Measurements from ENCODE around the gene RYR1. TPM values are rescaled to one million over a fixed set of nuclear protein-coding genes. Genes with fewer than 3 reads are reported as not detected.
"Not testable (repeated sequence)": the region's sequence is repeated elsewhere in the genome, so short reads cannot be mapped to it uniquely, and the experiment has no call there.

RYR1 gene
- total RNA-seq, 1 experiment from 2014 or later, result 34.2 TPM

DNA sequence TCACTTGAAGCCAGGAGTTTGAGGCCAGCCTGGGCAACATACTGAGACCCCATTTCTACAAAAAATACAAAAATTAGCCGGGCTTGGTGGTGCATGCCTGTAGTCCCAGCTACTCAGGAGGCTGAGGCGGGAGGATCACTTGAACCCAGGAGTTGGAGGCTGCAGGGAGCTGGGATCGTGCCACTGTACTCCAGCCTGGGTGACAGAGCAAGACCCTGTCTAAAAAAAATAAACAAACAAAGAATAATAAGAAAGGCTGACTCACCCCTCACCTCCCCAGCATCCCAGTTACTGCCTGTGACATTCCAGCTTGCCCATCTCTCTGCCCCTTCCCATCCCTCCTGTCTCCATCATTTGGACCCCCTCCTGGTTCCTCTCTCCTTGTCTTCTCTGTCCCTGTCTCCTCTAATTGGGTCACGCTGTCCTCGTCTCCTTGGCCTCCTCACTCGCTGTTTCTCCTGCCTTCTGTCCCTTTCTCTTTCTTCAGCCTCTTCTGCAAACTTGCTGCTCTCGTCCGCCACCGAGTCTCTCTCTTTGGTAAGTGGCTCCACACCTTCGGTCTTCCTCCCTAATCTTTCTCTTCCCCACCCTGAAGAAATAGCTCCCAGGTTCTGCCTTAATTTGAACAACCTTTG lies 77.7 kb downstream of the RYR1 start:
- CTCF ChIA-PET, result interaction anchor here (0.5 kb wide), 1 partner anchor 123 kb away, joined by 3 read pairs; no protein-coding TSS in a partner anchor
- no peak overlapping the region for H3K27ac ChIP-seq (ENCODE audit: low read length)
- BruUV-seq (replicated peaks), result no TSS peak
- ATAC-seq (no peak), DNase-seq (ENCODE audit: low read depth, low spot score) (no peak)
- H3K4me3 ChIP-seq (ENCODE audit: low read depth in 2 of 2, low read length in 2 of 2), result no peak overlapping the region
- H3K36me3 ChIP-seq (ENCODE audit: control insufficient read depth, insufficient read depth, low read length), result no peaks in the 10 kb centered on the region
- peaks cover 12% of the 10 kb centered on the region for H3K4me1 ChIP-seq (ENCODE audit: control insufficient read depth, insufficient read depth, low read length)
- TF ChIP-seq REST (IDR thresholded peaks at IDR 0.05; ENCODE audit: insufficient read depth in 1 of 2, low read depth in 2 of 2, low read length in 1 of 2) (no peak), TCF7L2 (IDR thresholded peaks at IDR 0.05; ENCODE audit: low read depth, low read length) (no peak), SIN3A (IDR thresholded peaks at IDR 0.05; ENCODE audit: borderline replicate concordance, insufficient read depth, low read depth, low read length) (no peak), POLR2AphosphoS5 (IDR thresholded peaks at IDR 0.05; ENCODE audit: low read depth, low read length) (no peak)
- TF ChIP-seq, protein P1, sequence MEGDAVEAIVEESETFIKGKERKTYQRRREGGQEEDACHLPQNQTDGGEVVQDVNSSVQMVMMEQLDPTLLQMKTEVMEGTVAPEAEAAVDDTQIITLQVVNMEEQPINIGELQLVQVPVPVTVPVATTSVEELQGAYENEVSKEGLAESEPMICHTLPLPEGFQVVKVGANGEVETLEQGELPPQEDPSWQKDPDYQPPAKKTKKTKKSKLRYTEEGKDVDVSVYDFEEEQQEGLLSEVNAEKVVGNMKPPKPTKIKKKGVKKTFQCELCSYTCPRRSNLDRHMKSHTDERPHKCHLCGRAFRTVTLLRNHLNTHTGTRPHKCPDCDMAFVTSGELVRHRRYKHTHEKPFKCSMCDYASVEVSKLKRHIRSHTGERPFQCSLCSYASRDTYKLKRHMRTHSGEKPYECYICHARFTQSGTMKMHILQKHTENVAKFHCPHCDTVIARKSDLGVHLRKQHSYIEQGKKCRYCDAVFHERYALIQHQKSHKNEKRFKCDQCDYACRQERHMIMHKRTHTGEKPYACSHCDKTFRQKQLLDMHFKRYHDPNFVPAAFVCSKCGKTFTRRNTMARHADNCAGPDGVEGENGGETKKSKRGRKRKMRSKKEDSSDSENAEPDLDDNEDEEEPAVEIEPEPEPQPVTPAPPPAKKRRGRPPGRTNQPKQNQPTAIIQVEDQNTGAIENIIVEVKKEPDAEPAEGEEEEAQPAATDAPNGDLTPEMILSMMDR (IDR thresholded peaks at IDR 0.05), result no peak
- intact Hi-C loops (cut with micrococcal nuclease; ENCODE audit: unreplicated experiment), result loop anchor here (10.0 kb wide), 2 partner anchors 324 to 424 kb away; partner anchors contain the start of genes ECH1, MRPS12 and SARS2
- POLR2A ChIA-PET, result interaction anchor here (1.0 kb wide), 1 partner anchor 1796 kb away, joined by 14 read pairs; no protein-coding TSS in a partner anchor
- no peaks in the 10 kb centered on the region for H3K27me3 ChIP-seq (ENCODE audit: control insufficient read depth, insufficient read depth, low read length)
- in situ Hi-C loops (cut with HindIII; ENCODE audit: low pct_unique_long_range_greater_than_20kb, low sequenced_read_pairs), result no loop called here
- no peaks in the 10 kb centered on the region for H3K9me3 ChIP-seq (ENCODE audit: control insufficient read depth, insufficient read depth, low read depth, low read length)

GRCh38 chr19:38512277-38512676 lies 78.8 kb downstream of the RYR1 start:
- no peak for ATAC-seq
- no peak for DNase-seq (ENCODE audit: low read depth, low spot score)
- no peak overlapping the region for H3K4me3 ChIP-seq (ENCODE audit: low read depth in 2 of 2, low read length in 2 of 2)
- no TSS peak for BruUV-seq (replicated peaks)
- TF ChIP-seq REST (IDR thresholded peaks at IDR 0.05; ENCODE audit: insufficient read depth in 1 of 2, low read depth in 2 of 2, low read length in 1 of 2) (no peak), POLR2AphosphoS5 (IDR thresholded peaks at IDR 0.05; ENCODE audit: low read depth, low read length) (no peak), SIN3A (IDR thresholded peaks at IDR 0.05; ENCODE audit: borderline replicate concordance, insufficient read depth, low read depth, low read length) (no peak), TCF7L2 (IDR thresholded peaks at IDR 0.05; ENCODE audit: low read depth, low read length) (no peak)
- TF ChIP-seq, protein P1 (IDR thresholded peaks at IDR 0.05), result no peak
- H3K9me3 ChIP-seq (ENCODE audit: control insufficient read depth, insufficient read depth, low read depth, low read length), result no peaks in the 10 kb centered on the region
- no peaks in the 10 kb centered on the region for H3K27me3 ChIP-seq (ENCODE audit: control insufficient read depth, insufficient read depth, low read length)
- POLR2A ChIA-PET, result interaction anchor here (0.6 to 1.0 kb wide), 4 partner anchors 9 to 1795 kb away, joined by 3 to 14 read pairs (median 5); no protein-coding TSS in a partner anchor
- CTCF ChIA-PET, result interaction anchor here (0.6 kb wide), 3 partner anchors 51 to 1653 kb away, joined by 4 to 6 read pairs (median 5); no protein-coding TSS in a partner anchor
- no peak overlapping the region for H3K27ac ChIP-seq (ENCODE audit: low read length)
- in situ Hi-C loops (cut with HindIII; ENCODE audit: low pct_unique_long_range_greater_than_20kb, low sequenced_read_pairs) (no loop called here), intact Hi-C loops (cut with micrococcal nuclease; ENCODE audit: unreplicated experiment) (loop anchor here (10.0 kb wide), 2 partner anchors 323 to 423 kb away; partner anchors contain the start of genes ECH1, MRPS12 and SARS2)
- peaks cover 4% of the 10 kb centered on the region; the same call in 1 of the 2 replicates for H3K4me1 ChIP-seq (ENCODE audit: control insufficient read depth, insufficient read depth, low read length)
- H3K36me3 ChIP-seq (ENCODE audit: control insufficient read depth, insufficient read depth, low read length), result no peaks in the 10 kb centered on the region

DNA sequence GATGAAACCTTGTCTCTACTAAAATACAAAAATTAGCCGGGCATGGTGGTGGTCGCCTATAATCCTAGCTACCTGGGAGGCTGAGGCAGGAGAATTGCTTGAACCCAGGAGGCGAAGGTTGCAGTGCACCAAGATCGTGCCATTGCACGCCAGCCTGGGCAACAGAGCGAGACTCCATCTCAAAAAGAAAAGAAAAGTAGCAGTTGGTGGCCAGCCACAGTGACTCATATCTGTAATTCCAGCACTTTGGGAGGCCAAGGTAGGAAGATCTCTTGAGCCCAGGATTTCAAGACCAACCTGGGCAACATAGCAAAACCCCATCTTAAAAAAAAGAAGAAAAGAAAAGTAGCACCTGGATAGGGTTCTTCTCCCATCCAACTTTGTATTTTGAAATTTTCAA lies 79.7 kb downstream of the RYR1 start:
- ATAC-seq; BruUV-seq (replicated peaks); H3K36me3 ChIP-seq (ENCODE audit: control insufficient read depth, insufficient read depth, low read length); H3K27ac ChIP-seq (ENCODE audit: low read length); H3K9me3 ChIP-seq (ENCODE audit: control insufficient read depth, insufficient read depth, low read depth, low read length); H3K4me1 ChIP-seq (ENCODE audit: control insufficient read depth, insufficient read depth, low read length); H3K27me3 ChIP-seq (ENCODE audit: control insufficient read depth, insufficient read depth, low read length); in situ Hi-C loops (cut with HindIII; ENCODE audit: low pct_unique_long_range_greater_than_20kb, low sequenced_read_pairs); H3K4me3 ChIP-seq (ENCODE audit: low read depth in 2 of 2, low read length in 2 of 2); DNase-seq (ENCODE audit: low read depth, low spot score): not testable (repeated sequence)
- POLR2A ChIA-PET, result interaction anchor here (0.6 to 0.8 kb wide), 3 partner anchors 66 to 1800 kb away, joined by 3 to 4 read pairs (median 3); no protein-coding TSS in a partner anchor
- intact Hi-C loops (cut with micrococcal nuclease; ENCODE audit: unreplicated experiment), result loop anchor here (10.0 kb wide), 2 partner anchors 322 to 422 kb away; partner anchors contain the start of genes ECH1, MRPS12 and SARS2
- CTCF ChIA-PET, result interaction anchor here (0.6 kb wide), 1 partner anchor 1652 kb away, joined by 4 read pairs; no protein-coding TSS in a partner anchor
